GM21529 (cell line): ENCODE measurements around the gene GLS2.
A peak's percentile ranks its signal among the peaks of the same experiment; 100 is the strongest.
"Not testable (repeated sequence)": the region's sequence is repeated elsewhere in the genome, so short reads cannot be mapped to it uniquely, and the experiment has no call there.

Source experiments
- ATAC-seq: cut with Tn5 transposase; IDR thresholded peaks from one replicate; pipeline ENCODE4 v1.9.1; 2021; ENCODE audit not compliant: unreplicated experiment

GLS2 gene

GRCh38 chr12:56493409-56494105 lies 5.6 kb upstream of the GLS2 start:
- ATAC-seq, result not testable (repeated sequence)

- ATAC-seq, result no peak
Measured at GRCh38 chr12:56490360-56490759, 2.4 kb upstream of the GLS2 start.

DNA sequence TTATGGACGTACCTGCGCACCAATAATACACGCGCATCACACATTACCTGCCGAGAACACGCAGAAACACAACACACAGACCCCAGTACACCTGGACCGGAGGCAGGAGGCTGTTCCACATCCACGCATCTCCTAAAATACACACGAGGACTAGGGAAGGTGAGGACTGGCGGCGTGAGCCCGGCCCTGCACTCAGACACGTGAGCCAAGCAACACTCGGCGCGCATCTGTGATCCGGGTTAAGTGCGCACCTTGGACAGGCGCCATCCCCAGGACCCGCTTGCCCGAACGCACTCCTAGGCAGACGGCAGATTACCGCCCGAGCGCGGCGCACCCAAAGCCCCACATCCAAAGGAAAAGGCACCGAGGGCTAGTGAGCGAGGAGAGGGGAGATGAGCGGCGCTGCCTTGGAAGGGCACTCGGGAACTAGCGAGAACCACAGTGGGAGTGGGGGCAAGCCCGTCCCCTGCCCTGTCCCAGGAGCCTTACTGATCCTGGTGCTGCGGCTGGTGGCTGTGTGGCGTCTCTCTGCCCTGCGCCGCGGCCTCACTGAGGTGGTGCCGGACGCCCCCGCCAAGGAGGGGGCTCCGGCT lies 417 bp downstream of the GLS2 start:
- peak; percentile 27 for ATAC-seq

GRCh38 chr12:56486694-56487093 lies 1.3 kb downstream of the GLS2 start:
- ATAC-seq, result no peak

GRCh38 chr12:56484566-56484965 lies 3.4 kb downstream of the GLS2 start:
- ATAC-seq, result no peak

DNA sequence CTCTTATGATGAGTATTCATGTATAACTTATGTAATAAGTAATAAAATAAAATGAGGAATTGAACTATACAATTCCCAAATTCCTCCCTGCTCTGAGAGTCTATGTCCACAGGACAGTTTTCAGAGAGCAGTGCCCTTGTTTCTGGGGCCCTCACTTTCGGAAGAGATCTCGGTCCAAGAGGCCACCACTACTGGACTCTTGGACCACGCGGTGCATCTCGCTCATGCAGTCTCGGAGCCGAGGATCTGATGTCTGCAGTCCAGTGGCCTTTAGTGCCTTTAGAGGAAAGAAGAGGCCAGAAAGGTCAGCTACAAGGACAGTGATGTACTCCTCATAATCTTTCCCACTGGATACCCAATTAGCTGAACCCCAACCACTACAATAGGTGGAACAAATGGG lies 8.3 kb downstream of the GLS2 start:
- ATAC-seq, result no peak

GRCh38 chr12:56477521-56478225 lies 10.3 kb downstream of the GLS2 start:
- no peak for ATAC-seq

- no peak for ATAC-seq
Measured at GRCh38 chr12:56476972-56477432, 11.0 kb downstream of the GLS2 start.

GRCh38 chr12:56476143-56476542 lies 11.8 kb downstream of the GLS2 start:
- no peak for ATAC-seq

DNA sequence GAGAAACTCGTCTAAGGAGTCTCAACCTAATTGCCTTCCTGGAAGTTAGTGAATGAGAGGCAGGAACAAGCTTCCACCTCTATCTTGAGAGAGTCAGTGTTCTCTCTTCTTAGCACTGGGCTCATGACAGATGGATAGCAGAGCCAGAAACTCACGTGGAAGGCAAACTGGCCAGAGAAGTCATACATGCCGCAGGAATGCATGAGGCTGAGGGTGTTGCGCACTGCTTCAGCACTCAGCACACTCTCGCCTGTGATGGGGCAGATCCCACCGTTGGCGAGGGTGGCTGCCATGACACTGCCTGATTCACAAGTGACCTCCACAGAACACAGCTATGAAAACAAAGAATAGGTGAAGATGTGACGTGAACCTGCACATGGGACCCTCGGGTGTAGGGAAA lies 13.6 kb downstream of the GLS2 start:
- ATAC-seq, result no peak

GRCh38 chr12:56469007-56469930 lies 18.7 kb downstream of the GLS2 start:
- ATAC-seq, result no peak

- peak; percentile 85 for ATAC-seq
Measured at GRCh38 chr12:56468216-56469006, 19.6 kb downstream of the GLS2 start, which contains the start of gene SPRYD4. TSS of gene SPRYD4 (plus strand) at chr12:56468578. CDS start at chr12:56468592, 14 bp downstream.

DNA sequence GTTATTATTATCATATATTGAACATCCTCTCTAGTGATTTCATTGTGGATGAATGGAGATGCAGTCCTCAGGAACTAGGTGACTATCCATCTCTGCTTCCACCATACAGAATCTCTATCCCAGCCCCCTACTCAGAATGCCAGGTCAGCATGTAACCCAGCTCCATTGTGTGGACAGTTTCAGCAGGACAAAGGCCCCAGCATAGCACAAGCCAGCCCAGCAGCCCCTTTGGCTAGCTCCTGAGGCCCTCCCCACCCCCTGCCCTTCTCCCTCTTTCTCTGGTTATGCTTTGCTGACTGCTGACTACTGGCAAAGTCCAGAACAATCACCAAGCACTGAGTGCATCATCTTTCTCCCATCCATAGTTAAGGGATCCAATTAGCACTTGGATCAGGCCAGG lies 25.4 kb downstream of the GLS2 start:
- ATAC-seq, result no peak

- ATAC-seq, result no peak
Measured at GRCh38 chr12:56461235-56462159, 26.5 kb downstream of the GLS2 start.

DNA sequence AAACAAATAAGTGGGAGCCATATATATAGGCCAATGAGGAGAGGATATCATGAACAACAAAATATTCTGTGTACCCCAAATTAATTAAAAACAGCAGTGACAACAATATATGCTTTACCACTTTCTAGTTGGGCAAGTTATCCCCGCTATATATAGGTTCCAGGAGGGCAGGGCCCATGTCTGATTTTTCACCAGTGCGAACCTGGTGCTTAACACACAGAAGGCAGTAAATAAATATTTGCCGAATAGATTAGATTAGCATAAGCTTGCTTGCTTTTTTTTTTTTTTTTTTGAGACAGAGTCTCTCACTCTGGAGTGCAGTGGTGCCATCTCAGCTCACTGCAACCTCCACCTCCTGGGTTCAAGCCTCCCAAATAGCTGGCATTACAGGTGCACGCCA lies 30.1 kb downstream of the GLS2 start:
- no peak for ATAC-seq

GRCh38 chr12:56454557-56454956 lies 33.4 kb downstream of the GLS2 start, which contains the start of gene MIP:
TSS of gene MIP (minus strand) at chr12:56454657. CDS start at chr12:56454613, 44 bp downstream.
- no peak for ATAC-seq

DNA sequence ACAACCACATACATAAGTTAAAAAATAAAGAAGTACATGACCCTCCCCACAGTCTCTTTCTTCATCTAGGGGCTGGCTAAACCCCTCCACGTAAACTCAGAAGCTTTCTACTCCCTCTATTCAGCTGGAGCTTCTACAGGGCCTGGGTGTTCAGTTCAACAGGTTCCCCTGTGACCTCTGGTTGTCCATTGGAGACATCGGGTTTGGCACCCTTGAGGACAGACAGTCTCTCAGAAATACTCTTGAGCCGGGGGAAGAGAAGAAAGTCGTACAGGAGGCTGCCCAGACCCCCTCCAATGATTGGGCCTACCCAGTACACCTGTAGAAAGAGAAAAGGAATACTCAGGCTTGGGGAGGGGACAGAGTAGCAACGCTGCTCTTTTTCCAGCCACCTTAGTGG lies 36.8 kb downstream of the GLS2 start:
- ATAC-seq, result no peak

DNA sequence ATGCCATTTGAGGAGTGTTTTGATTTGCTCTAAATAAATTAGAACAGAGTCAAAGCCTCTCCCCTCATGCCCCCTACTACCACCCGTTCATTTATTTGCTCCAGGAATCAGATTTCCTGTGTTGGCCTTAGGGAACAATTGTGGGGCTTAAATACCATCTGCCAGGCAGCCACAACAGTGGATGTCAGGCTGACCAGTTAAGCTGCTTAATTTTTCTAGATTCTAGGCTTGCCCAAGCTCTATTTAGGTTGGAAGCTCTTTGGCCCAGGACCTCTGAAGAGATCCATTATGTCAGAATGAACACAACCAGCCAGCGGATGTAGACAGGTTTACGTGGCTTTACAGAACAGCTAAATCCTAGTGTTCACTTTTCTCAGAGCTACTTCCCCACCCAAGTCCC lies 37.7 kb downstream of the GLS2 start:
- no peak for ATAC-seq

GRCh38 chr12:56449622-56449984 lies 38.4 kb downstream of the GLS2 start:
- ATAC-seq, result no peak
